Stomach (tissue), 4 donors: ENCODE measurements around the gene ERMARD.

ENCODE experiments used
- CTCF ChIP-seq, 7 experiments: fragments of 450-650 bp in 4 of 7; fragments of 200-600 bp in 3 of 7; sonication (generic) in 3 of 7; IDR thresholded peaks; one replicate each; pipeline ENCODE4 v1.5.1; 2016 to 2019; ENCODE audit warnings: antibody characterized with exemption in 7 of 7, control low read depth in 2 of 7, mild to moderate bottlenecking in 1 of 7
- POLR2A ChIP-seq, 4 donors: fragments of 450-650 bp; IDR thresholded peaks; one replicate each; pipeline ENCODE4 v1.6.1; 2016; ENCODE audit warnings: antibody characterized with exemption in 4 of 4, control low read depth in 2 of 4, mild to moderate bottlenecking in 1 of 4, moderate library complexity in 1 of 4
- POLR2AphosphoS5 ChIP-seq, 3 donors: sonication (generic); formaldehyde crosslinking; IDR thresholded peaks; one replicate each; pipeline ENCODE4 v1.6.1; 2016; ENCODE audit warnings: antibody characterized with exemption in 3 of 3

- TF ChIP-seq CTCF (IDR thresholded peaks at IDR 0.05) (no peak), POLR2A (IDR thresholded peaks at IDR 0.05) (no peak), POLR2AphosphoS5 (IDR thresholded peaks at IDR 0.05) (no peak)
Observed at GRCh38 chr6:169755162-169755561, 3.7 kb downstream of the ERMARD start.
